HL-60/S4 (cell line): Measurements from ENCODE around the gene ANKRD30B.
"Not testable (repeated sequence)": the region's sequence is repeated elsewhere in the genome, so short reads cannot be mapped to it uniquely, and the experiment has no call there.

Experiments
- in situ Hi-C: fragments of 300-500 bp; cut with MboI; formaldehyde crosslinking; loops from 2 replicates; pipeline ENCODE4 v1.14.3; 2022; ENCODE audit warnings: low sequenced_read_pairs

Gene ANKRD30B

GRCh38 chr18:14841607-14842006 is 93.6 kb downstream of the ANKRD30B start:
- in situ Hi-C loops = not testable (repeated sequence)

- in situ Hi-C loops = not testable (repeated sequence)
Measured at GRCh38 chr18:14851533-14851932, 103.6 kb downstream of the ANKRD30B start.

- in situ Hi-C loops = not testable (repeated sequence)
Measured at GRCh38 chr18:14855634-14856033, 107.7 kb downstream of the ANKRD30B start.

DNA sequence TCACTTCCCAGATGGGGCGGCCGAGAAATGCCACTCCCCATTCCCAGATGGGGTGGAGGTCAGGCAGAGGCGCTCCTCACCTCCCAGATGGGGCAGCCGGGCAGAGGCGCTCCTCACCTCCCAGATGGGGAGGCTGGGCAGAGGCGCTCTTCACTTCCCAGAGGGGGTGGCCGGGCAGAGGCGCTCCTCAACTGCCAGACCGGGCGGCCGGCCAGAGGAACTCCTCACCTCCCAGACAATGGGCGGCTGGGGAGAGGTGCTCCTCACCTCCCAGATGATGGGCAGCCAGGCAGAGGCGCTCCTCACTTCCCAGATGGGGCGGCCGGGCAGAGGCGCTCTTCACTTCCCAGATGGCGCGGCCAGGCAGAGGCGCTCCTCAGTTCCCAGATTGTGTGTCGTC is 108.3 kb downstream of the ANKRD30B start:
- in situ Hi-C loops = not testable (repeated sequence)

- in situ Hi-C loops = not testable (repeated sequence)
Measured at GRCh38 chr18:14858514-14858913, 110.5 kb downstream of the ANKRD30B start.

GRCh38 chr18:14859995-14860394 is 112.0 kb downstream of the ANKRD30B start:
- in situ Hi-C loops = not testable (repeated sequence)

- in situ Hi-C loops = not testable (repeated sequence)
Measured at GRCh38 chr18:14866426-14866825, 118.5 kb downstream of the ANKRD30B start.

DNA sequence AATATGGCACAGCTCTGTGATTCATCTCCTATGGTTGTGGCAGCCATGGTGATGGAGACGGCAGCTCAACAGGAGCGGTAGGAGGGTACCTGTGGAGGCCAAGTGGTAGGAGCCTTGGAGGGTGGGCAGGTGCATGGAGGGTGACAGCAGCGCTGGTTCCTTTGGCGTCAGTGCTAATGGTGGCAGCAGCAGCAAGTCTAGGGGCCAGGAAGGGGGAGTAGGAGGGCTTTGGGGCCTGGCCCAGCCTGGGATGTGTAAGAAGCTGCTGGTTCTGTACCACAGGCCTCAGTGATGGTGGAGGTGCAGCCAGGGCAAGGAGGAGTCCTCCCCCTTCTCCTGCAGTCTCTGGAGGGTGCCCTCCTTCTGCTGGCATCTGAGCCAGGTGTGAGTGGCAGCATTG is 120.0 kb downstream of the ANKRD30B start:
- in situ Hi-C loops = not testable (repeated sequence)

DNA sequence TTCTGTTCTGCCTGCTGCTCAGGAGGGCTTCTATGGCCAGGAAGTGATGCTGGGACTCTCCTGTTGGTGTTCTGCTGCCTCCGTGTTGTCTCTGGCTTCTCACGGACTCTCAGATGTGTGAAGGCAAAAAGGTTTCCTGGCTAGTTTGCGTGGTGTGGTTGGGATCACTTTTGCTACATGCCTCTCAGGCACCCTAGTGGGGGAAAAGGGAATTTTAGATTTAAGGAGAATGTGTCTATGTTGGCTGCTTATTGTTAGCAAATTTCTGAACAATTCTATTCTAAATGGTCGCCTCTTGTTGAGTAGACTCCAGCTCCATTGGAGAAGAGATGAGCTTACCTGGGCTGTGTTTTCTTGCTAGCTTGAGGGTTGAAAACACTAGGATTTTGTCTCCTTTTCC is 120.9 kb downstream of the ANKRD30B start:
- in situ Hi-C loops = not testable (repeated sequence)

- in situ Hi-C loops = not testable (repeated sequence)
Measured at GRCh38 chr18:14878826-14879225, 130.9 kb downstream of the ANKRD30B start.

DNA sequence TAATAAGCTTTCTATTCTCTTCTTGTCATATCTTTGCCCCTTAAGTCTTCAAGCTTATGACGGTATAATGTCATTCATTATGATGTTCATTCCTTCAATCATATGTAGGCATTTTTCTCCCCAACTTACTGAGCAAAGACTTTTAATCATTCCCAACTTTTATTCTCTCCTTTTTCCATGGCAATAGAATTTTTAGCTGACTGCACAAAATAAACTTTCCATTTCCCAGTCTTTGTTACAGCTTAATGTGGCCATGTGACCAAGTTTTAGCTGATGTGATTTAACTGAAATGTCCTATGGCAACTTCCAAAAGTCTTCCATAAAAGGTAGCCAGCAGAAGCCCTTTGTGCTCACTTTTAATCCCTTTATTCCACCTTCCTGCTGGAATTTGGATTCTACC is 152.5 kb downstream of the ANKRD30B start:
- in situ Hi-C loops = no loop called here
